WERI-Rb-1 (cell line): Measurements from ENCODE around the gene WNT5A.

Source experiments
- DNase-seq: peaks from one replicate; pipeline ENCODE4 v3.0.0-alpha.2; 2020
- H3K27ac ChIP-seq: fragments of 250-450 bp; sonication (Bioruptor Pico); 2 replicates; pipeline ENCODE4 v1.5.1; 2020; ENCODE audit warnings: mild to moderate bottlenecking, moderate library complexity
- H3K27me3 ChIP-seq: fragments of 250-450 bp; sonication (Bioruptor Pico); 2 replicates; pipeline ENCODE4 v1.5.1; 2021; ENCODE audit warnings: mild to moderate bottlenecking, low read depth, moderate library complexity; ENCODE audit not compliant: insufficient read depth, severe bottlenecking
- H3K36me3 ChIP-seq: fragments of 250-450 bp; sonication (Bioruptor Pico); 2 replicates; pipeline ENCODE4 v1.5.1; 2020; ENCODE audit warnings: mild to moderate bottlenecking, moderate library complexity
- H3K4me3 ChIP-seq: 2 replicates; pipeline ENCODE4 v1.5.1; 2011; ENCODE audit warnings: low read depth, mild to moderate bottlenecking, control low read depth, low read length
- H3K9me3 ChIP-seq: fragments of 250-450 bp; sonication (Bioruptor Pico); 2 replicates; pipeline ENCODE4 v1.5.1; 2021; ENCODE audit warnings: mild to moderate bottlenecking, moderate library complexity; ENCODE audit not compliant: severe bottlenecking
- TF ChIP-seq, protein P1 (sequence below): IDR thresholded peaks from 2 replicates; pipeline ENCODE4 v1.5.1; 2011; ENCODE audit warnings: low read depth, mild to moderate bottlenecking, control low read depth, inconsistent platforms, low read length

WNT5A gene

DNA sequence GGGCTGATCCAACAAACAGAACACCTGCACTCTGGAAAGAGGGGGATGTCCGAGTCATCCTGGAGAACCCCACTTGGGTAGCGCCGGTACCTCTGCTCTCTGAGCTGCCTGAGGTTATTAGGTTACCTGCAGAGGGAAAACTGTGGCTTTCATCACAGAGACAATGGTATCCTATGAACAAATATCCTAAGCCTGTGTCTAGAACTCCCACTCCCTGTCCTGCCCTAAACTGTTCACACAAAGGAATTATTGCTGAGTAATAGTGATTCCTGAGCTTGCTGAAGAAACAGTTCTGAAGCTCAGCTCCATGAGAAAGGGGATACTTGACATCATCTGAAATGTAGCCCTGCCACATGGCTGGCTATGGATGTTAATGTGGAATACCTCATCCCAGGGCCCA, 31.9 kb upstream of the WNT5A start:
- no peak for DNase-seq
- Histone ChIP-seq H3K9me3 (no peaks in the 10 kb centered on the region), H3K27ac (no peak overlapping the region)

DNA sequence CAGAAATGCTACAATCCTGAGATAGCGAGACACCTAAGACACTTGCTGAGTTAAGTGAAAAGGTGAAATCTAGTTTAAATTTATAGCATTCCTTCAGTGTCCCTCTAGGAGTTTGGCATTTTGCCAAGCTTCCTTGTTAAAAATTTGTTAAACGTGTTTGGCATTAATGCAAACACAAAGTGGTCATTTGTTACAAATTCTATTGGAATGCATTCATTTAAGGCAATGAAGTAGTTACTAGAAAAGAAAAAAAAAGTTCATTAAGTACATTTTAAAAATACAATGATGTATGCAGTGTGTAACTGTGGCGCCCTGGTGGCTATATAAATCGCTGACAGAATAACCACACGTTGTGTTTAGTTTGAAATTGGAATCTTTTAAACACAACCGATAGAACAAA, 31.3 kb upstream of the WNT5A start:
- no peak for DNase-seq
- TF ChIP-seq, protein P1, sequence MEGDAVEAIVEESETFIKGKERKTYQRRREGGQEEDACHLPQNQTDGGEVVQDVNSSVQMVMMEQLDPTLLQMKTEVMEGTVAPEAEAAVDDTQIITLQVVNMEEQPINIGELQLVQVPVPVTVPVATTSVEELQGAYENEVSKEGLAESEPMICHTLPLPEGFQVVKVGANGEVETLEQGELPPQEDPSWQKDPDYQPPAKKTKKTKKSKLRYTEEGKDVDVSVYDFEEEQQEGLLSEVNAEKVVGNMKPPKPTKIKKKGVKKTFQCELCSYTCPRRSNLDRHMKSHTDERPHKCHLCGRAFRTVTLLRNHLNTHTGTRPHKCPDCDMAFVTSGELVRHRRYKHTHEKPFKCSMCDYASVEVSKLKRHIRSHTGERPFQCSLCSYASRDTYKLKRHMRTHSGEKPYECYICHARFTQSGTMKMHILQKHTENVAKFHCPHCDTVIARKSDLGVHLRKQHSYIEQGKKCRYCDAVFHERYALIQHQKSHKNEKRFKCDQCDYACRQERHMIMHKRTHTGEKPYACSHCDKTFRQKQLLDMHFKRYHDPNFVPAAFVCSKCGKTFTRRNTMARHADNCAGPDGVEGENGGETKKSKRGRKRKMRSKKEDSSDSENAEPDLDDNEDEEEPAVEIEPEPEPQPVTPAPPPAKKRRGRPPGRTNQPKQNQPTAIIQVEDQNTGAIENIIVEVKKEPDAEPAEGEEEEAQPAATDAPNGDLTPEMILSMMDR = no peak

More for the DNA sequence above, 31.9 kb upstream of the WNT5A start:
- no peak overlapping the region for H3K4me3 ChIP-seq
- H3K36me3 ChIP-seq = no peaks in the 10 kb centered on the region
- H3K27me3 ChIP-seq = no peaks in the 10 kb centered on the region
- TF ChIP-seq, protein P1 = no peak

GRCh38 chr3:55516392-55517030, 29.4 kb upstream of the WNT5A start:
- Histone ChIP-seq H3K9me3 (no peaks in the 10 kb centered on the region), H3K27me3 (no peaks in the 10 kb centered on the region), H3K36me3 (no peaks in the 10 kb centered on the region), H3K4me3 (no peak overlapping the region), H3K27ac (no peak overlapping the region)
- TF ChIP-seq, protein P1 = no peak
- no peak for DNase-seq

More for the DNA sequence above, 31.3 kb upstream of the WNT5A start:
- no peak overlapping the region for H3K4me3 ChIP-seq
- H3K36me3 ChIP-seq = no peaks in the 10 kb centered on the region
- H3K9me3 ChIP-seq = no peaks in the 10 kb centered on the region
- no peaks in the 10 kb centered on the region for H3K27me3 ChIP-seq
- no peak overlapping the region for H3K27ac ChIP-seq

GRCh38 chr3:55515550-55516246, 28.6 kb upstream of the WNT5A start:
- no peak for DNase-seq
- Histone ChIP-seq H3K9me3 (no peaks in the 10 kb centered on the region), H3K36me3 (no peaks in the 10 kb centered on the region), H3K27me3 (no peaks in the 10 kb centered on the region), H3K27ac (no peak overlapping the region), H3K4me3 (no peak overlapping the region)
- TF ChIP-seq, protein P1 = no peak

- DNase-seq = no peak
- H3K9me3 ChIP-seq = no peaks in the 10 kb centered on the region
- no peaks in the 10 kb centered on the region for H3K36me3 ChIP-seq
- H3K27me3 ChIP-seq = no peaks in the 10 kb centered on the region
- H3K4me3 ChIP-seq = no peak overlapping the region
- H3K27ac ChIP-seq = no peak overlapping the region
- TF ChIP-seq, protein P1 = no peak
These were observed 27.9 kb upstream of the WNT5A start for GRCh38 chr3:55514962-55515361.
